ENCODE results near the gene RSPH9. TPM values are rescaled to one million over a fixed set of nuclear protein-coding genes. Genes with fewer than 3 reads are reported as not detected.
"Not testable (repeated sequence)": the region's sequence is repeated elsewhere in the genome, so short reads cannot be mapped to it uniquely, and the experiment has no call there.

The RSPH9 gene
- total and polyA plus RNA-seq, 7 experiments from 2014 or later, result 0.96 to 1.1 TPM; not detected in 5

- H3K27me3 Mint-ChIP-seq; H3K36me3 ChIP-seq (ENCODE audit: control insufficient read depth in 2 of 3, insufficient read depth in 3 of 3, low read length in 3 of 3); H3K4me3 ChIP-seq (ENCODE audit: low read length); ATAC-seq; H3K9me3 Mint-ChIP-seq; H3K9me3 ChIP-seq (ENCODE audit: control insufficient read depth in 2 of 3, low read length in 3 of 3); DNase-seq; CTCF ChIA-PET; H3K27ac ChIP-seq (ENCODE audit: low read depth, low read length); H3K27ac Mint-ChIP-seq; H3K4me3 Mint-ChIP-seq; H3K27me3 ChIP-seq (ENCODE audit: control insufficient read depth in 2 of 2, insufficient read depth in 2 of 2, low read length in 2 of 2): not testable (repeated sequence)
- H3K4me1 ChIP-seq (ENCODE audit: control insufficient read depth in 2 of 2, insufficient read depth in 2 of 2, low read length in 2 of 2), result peaks cover 27 to 33% of the 10 kb centered on the region in 2 donors
- POLR2A ChIA-PET, result interaction anchor here (1.2 kb wide), 1 partner anchor 12 kb away, joined by 4 read pairs; the partner anchor contains the start of gene RSPH9
- peaks cover 29 to 56% (median 44%) of the 10 kb centered on the region in 7 donors for H3K4me1 Mint-ChIP-seq
- intact Hi-C loops (cut with micrococcal nuclease), result loop anchor here in 1 of 2 donors (10.0 kb wide), 2 partner anchors 1068 to 1698 kb away; partner anchors contain the start of gene UBR2
- H3K36me3 Mint-ChIP-seq, result peaks cover 0 to 18% (median 3%) of the 10 kb centered on the region in 5 donors
These were observed 11.8 kb upstream of the RSPH9 start for GRCh38 chr6:43633002-43633401.

- ChIA-PET CTCF (no interaction called here), POLR2A (interaction anchor here (0.7 to 1.7 kb wide), 3 partner anchors 11 to 134 kb away, joined by 3 to 5 read pairs (median 5); no protein-coding TSS in a partner anchor)
- peak overlapping the region; percentile 91 for H3K4me3 ChIP-seq (ENCODE audit: low read length)
- H3K27ac Mint-ChIP-seq, result peak overlapping the region; percentile 93 to 98 (median 96)
- peaks cover 0 to 5% (median 0%) of the 10 kb centered on the region in 11 donors for H3K9me3 Mint-ChIP-seq
- H3K4me1 Mint-ChIP-seq, result peaks cover 28 to 62% (median 46%) of the 10 kb centered on the region in 7 donors
- peaks cover 0 to 3% (median 0%) of the 10 kb centered on the region in 5 donors for H3K27me3 Mint-ChIP-seq
- peak overlapping the region; percentile 87 for H3K27ac ChIP-seq (ENCODE audit: low read depth, low read length)
- H3K4me3 Mint-ChIP-seq, result peak overlapping the region; percentile 92 to 100 (median 99)
- no peak for DNase-seq
- H3K36me3 Mint-ChIP-seq, result peaks cover 4 to 21% (median 11%) of the 10 kb centered on the region in 5 donors
- no peaks in the 10 kb centered on the region for H3K9me3 ChIP-seq (ENCODE audit: control insufficient read depth in 2 of 3, low read length in 3 of 3)
- H3K4me1 ChIP-seq (ENCODE audit: control insufficient read depth in 2 of 2, insufficient read depth in 2 of 2, low read length in 2 of 2), result peaks cover 33 to 36% of the 10 kb centered on the region in 2 donors
- no peaks in the 10 kb centered on the region for H3K27me3 ChIP-seq (ENCODE audit: control insufficient read depth in 2 of 2, insufficient read depth in 2 of 2, low read length in 2 of 2)
- H3K36me3 ChIP-seq (ENCODE audit: control insufficient read depth in 2 of 3, insufficient read depth in 3 of 3, low read length in 3 of 3), result peaks cover 0 to 10% (median under 1%) of the 10 kb centered on the region in 3 experiments
- no peak for ATAC-seq
- intact Hi-C loops (cut with micrococcal nuclease), result loop anchor here (1.0 to 10.0 kb wide), 8 partner anchors 10 to 1700 kb away; partner anchors contain the start of genes POLH (in 1 of the 2), RSPH9 (in 1 of the 2), TJAP1 (in 1 of the 2) and UBR2 (in 1 of the 2)
These were observed 10.0 kb upstream of the RSPH9 start for GRCh38 chr6:43634702-43635303.

- H3K27ac Mint-ChIP-seq, result peak within 1 kb of the TSS; percentile 93 to 98 (median 96)
- H3K36me3 Mint-ChIP-seq, result peaks cover 12 to 30% (median 19%) of the 10 kb centered on the region in 5 donors
- peaks cover 28 to 30% of the 10 kb centered on the region in 2 donors for H3K4me1 ChIP-seq (ENCODE audit: control insufficient read depth in 2 of 2, insufficient read depth in 2 of 2, low read length in 2 of 2)
- peaks cover 0 to 3% (median 0%) of the 10 kb centered on the region in 5 donors for H3K27me3 Mint-ChIP-seq
- H3K4me1 Mint-ChIP-seq, result peaks cover 34 to 65% (median 48%) of the 10 kb centered on the region in 7 donors
- POLR2A ChIA-PET, result interaction anchor here (0.6 to 1.7 kb wide), 8 partner anchors 10 to 496 kb away, joined by 3 to 5 read pairs (median 4); no protein-coding TSS in a partner anchor
- CTCF ChIA-PET, result interaction anchor here (0.7 to 0.8 kb wide), 2 partner anchors 133 to 1991 kb away, joined by 3 read pairs; no protein-coding TSS in a partner anchor
- H3K4me3 Mint-ChIP-seq, result peak within 1 kb of the TSS; percentile 92 to 100 (median 99)
- H3K9me3 ChIP-seq (ENCODE audit: control insufficient read depth in 2 of 3, low read length in 3 of 3), result no peaks in the 10 kb centered on the region
- H3K36me3 ChIP-seq (ENCODE audit: control insufficient read depth in 2 of 3, insufficient read depth in 3 of 3, low read length in 3 of 3), result peaks cover 0 to 18% (median 8%) of the 10 kb centered on the region in 3 experiments
- intact Hi-C loops (cut with micrococcal nuclease), result loop anchor here (1.0 to 10.0 kb wide), 9 partner anchors 7 to 1701 kb away; partner anchors contain the start of genes RSPH9 (in 2 of the 2), POLH (in 1 of the 2), TJAP1 (in 1 of the 2) and UBR2 (in 1 of the 2)
- H3K27me3 ChIP-seq (ENCODE audit: control insufficient read depth in 2 of 2, insufficient read depth in 2 of 2, low read length in 2 of 2), result no peaks in the 10 kb centered on the region
- peak within 1 kb of the TSS; percentile 91 for H3K4me3 ChIP-seq (ENCODE audit: low read length)
- DNase-seq (peak; percentile 65 to 92 (median 88)), ATAC-seq (peak; percentile 94)
- H3K27ac ChIP-seq (ENCODE audit: low read depth, low read length), result peak within 1 kb of the TSS; percentile 87
- H3K9me3 Mint-ChIP-seq, result peaks cover 0 to 5% (median 0%) of the 10 kb centered on the region in 11 donors
These were observed 9.2 kb upstream of the RSPH9 start, which contains the start of gene MAD2L1BP for GRCh38 chr6:43635387-43636307. Gene MAD2L1BP (plus strand): TSS chr6:43635840. CDS start chr6:43635876, 36 bp downstream.

GRCh38 chr6:43636308-43636659 lies 8.6 kb upstream of the RSPH9 start:
- POLR2A ChIA-PET, result interaction anchor here (1.3 to 1.7 kb wide), 4 partner anchors 9 to 26 kb away, joined by 3 to 5 read pairs (median 4); no protein-coding TSS in a partner anchor
- H3K36me3 ChIP-seq (ENCODE audit: control insufficient read depth in 2 of 3, insufficient read depth in 3 of 3, low read length in 3 of 3), result peaks cover 0 to 24% (median 8%) of the 10 kb centered on the region in 3 experiments
- H3K4me3 ChIP-seq (ENCODE audit: low read length), result peak overlapping the region; percentile 91
- H3K9me3 ChIP-seq (ENCODE audit: control insufficient read depth in 2 of 3, low read length in 3 of 3), result no peaks in the 10 kb centered on the region
- peak; percentile 26 for ATAC-seq
- intact Hi-C loops (cut with micrococcal nuclease), result loop anchor here (1.0 to 10.0 kb wide), 5 partner anchors 8 to 1701 kb away; partner anchors contain the start of genes RSPH9 (in 1 of the 2), TJAP1 (in 1 of the 2) and UBR2 (in 1 of the 2)
- H3K4me1 Mint-ChIP-seq, result peaks cover 32 to 63% (median 50%) of the 10 kb centered on the region in 7 donors
- CTCF ChIA-PET, result interaction anchor here (0.8 kb wide), 1 partner anchor 133 kb away, joined by 3 read pairs; no protein-coding TSS in a partner anchor
- peak overlapping the region; percentile 87 for H3K27ac ChIP-seq (ENCODE audit: low read depth, low read length)
- no peaks in the 10 kb centered on the region for H3K27me3 ChIP-seq (ENCODE audit: control insufficient read depth in 2 of 2, insufficient read depth in 2 of 2, low read length in 2 of 2)
- H3K36me3 Mint-ChIP-seq, result peaks cover 12 to 32% (median 21%) of the 10 kb centered on the region in 5 donors
- peaks cover 0 to 5% (median 0%) of the 10 kb centered on the region in 11 donors for H3K9me3 Mint-ChIP-seq
- H3K27me3 Mint-ChIP-seq, result peaks cover 0 to 3% (median 0%) of the 10 kb centered on the region in 5 donors
- DNase-seq, result peak in 4 of 9 donors; percentile 15 to 34 (median 27)
- peak overlapping the region; percentile 92 to 100 (median 99) for H3K4me3 Mint-ChIP-seq
- H3K4me1 ChIP-seq (ENCODE audit: control insufficient read depth in 2 of 2, insufficient read depth in 2 of 2, low read length in 2 of 2), result peaks cover 28 to 30% of the 10 kb centered on the region in 2 donors
- H3K27ac Mint-ChIP-seq, result peak overlapping the region; percentile 93 to 98 (median 96)

- H3K27me3 Mint-ChIP-seq, result peaks cover 0 to 3% (median 0%) of the 10 kb centered on the region in 5 donors
- H3K4me1 ChIP-seq (ENCODE audit: control insufficient read depth in 2 of 2, insufficient read depth in 2 of 2, low read length in 2 of 2), result peaks cover 24 to 28% of the 10 kb centered on the region in 2 donors
- peaks cover 0 to 5% (median 0%) of the 10 kb centered on the region in 11 donors for H3K9me3 Mint-ChIP-seq
- H3K4me3 ChIP-seq (ENCODE audit: low read length), result no peak overlapping the region
- no peak overlapping the region for H3K27ac ChIP-seq (ENCODE audit: low read depth, low read length)
- ATAC-seq (no peak), DNase-seq (no peak)
- H3K27ac Mint-ChIP-seq, result peak overlapping the region in 1 of 9 donors; percentile 41
- no peaks in the 10 kb centered on the region for H3K27me3 ChIP-seq (ENCODE audit: control insufficient read depth in 2 of 2, insufficient read depth in 2 of 2, low read length in 2 of 2)
- peak overlapping the region in 7 of 10 donors; percentile 10 to 100 (median 50) for H3K4me3 Mint-ChIP-seq
- H3K4me1 Mint-ChIP-seq, result peaks cover 29 to 74% (median 49%) of the 10 kb centered on the region in 7 donors
- peaks cover 0 to 36% (median 8%) of the 10 kb centered on the region in 3 experiments for H3K36me3 ChIP-seq (ENCODE audit: control insufficient read depth in 2 of 3, insufficient read depth in 3 of 3, low read length in 3 of 3)
- POLR2A ChIA-PET, result interaction anchor here (0.6 kb wide), 1 partner anchor 1319 kb away, joined by 5 read pairs; no protein-coding TSS in a partner anchor
- no peaks in the 10 kb centered on the region for H3K9me3 ChIP-seq (ENCODE audit: control insufficient read depth in 2 of 3, low read length in 3 of 3)
- CTCF ChIA-PET, result no interaction called here
- intact Hi-C loops (cut with micrococcal nuclease), result loop anchor here (5.0 to 10.0 kb wide), 3 partner anchors 163 to 1705 kb away; partner anchors contain the start of genes TJAP1 (in 1 of the 2) and UBR2 (in 1 of the 2)
- H3K36me3 Mint-ChIP-seq, result peaks cover 12 to 42% (median 33%) of the 10 kb centered on the region in 5 donors
These were observed 4.6 kb upstream of the RSPH9 start for GRCh38 chr6:43639984-43640800.

Data from naive thymus-derived CD4-positive, alpha-beta T cell (primary cell).